Measurements from ENCODE around the gene PNMA6A. TPM values are rescaled to one million over a fixed set of nuclear protein-coding genes. Genes with fewer than 3 reads are reported as not detected.
"Not testable (repeated sequence)": the region's sequence is repeated elsewhere in the genome, so short reads cannot be mapped to it uniquely, and the experiment has no call there.

PNMA6A gene
- polyA plus RNA-seq, 1 of the 3 experiments (the other 2 are of a cell fraction): 0.81 TPM

DNA sequence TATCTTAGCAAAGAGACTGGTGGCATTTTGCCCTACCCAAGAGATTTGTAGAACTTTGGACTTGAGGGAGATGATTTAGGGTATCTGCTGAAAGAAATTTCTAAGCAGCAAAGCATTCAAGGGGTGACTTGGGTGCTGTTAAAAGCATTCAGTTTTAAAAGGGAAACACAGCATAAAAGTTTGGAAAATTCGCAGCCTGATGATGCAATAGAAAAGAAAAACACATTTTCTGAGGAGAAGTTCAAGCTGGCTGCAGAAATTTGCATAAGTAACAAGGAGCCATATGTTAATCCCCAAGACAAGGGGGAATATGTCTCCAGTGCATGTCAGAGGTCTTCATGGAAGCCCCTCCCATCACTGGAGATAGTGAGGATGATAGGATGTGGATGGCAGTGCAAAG, 32.7 kb downstream of the PNMA6A start:
- DNase-seq; H3K4me2 ChIP-seq; H3K79me2 ChIP-seq (ENCODE audit: insufficient read depth); H3F3A ChIP-seq (replicated peaks; ENCODE audit: insufficient read depth); H3K9me2 ChIP-seq; H3K4me1 ChIP-seq (ENCODE audit: control insufficient read depth in 1 of 2, insufficient read depth in 2 of 2, low read depth in 1 of 2, low read length in 1 of 2); H3K36me3 ChIP-seq (replicated peaks in 1 of 2; ENCODE audit: control insufficient read depth in 1 of 2, insufficient read depth in 2 of 2, low read length in 1 of 2); H3K27ac ChIP-seq (ENCODE audit: low read depth in 2 of 2, low read length in 1 of 2); H3K9ac ChIP-seq; CTCF ChIA-PET; H3K9me3 ChIP-seq; H4K20me1 ChIP-seq (ENCODE audit: insufficient read depth); H3K4me3 ChIP-seq (ENCODE audit: low read depth in 2 of 2, low read length in 1 of 2); H2AFZ ChIP-seq (ENCODE audit: low read depth); H3K27me3 ChIP-seq (ENCODE audit: insufficient read depth); POLR2A ChIA-PET: not testable (repeated sequence)
- 0% methylated on average over 1 of the region's 1 CpG for WGBS (ENCODE audit: low lambda C conversion rate)

GRCh38 chrX:153106092-153106801, 34.0 kb downstream of the PNMA6A start:
- H3K27me3 ChIP-seq (ENCODE audit: insufficient read depth); H2AFZ ChIP-seq (ENCODE audit: low read depth); H3K4me3 ChIP-seq (ENCODE audit: low read depth in 2 of 2, low read length in 1 of 2); DNase-seq; CTCF ChIA-PET; H3F3A ChIP-seq (replicated peaks; ENCODE audit: insufficient read depth); H3K4me2 ChIP-seq; H3K4me1 ChIP-seq (ENCODE audit: control insufficient read depth in 1 of 2, insufficient read depth in 2 of 2, low read depth in 1 of 2, low read length in 1 of 2); POLR2A ChIA-PET; H3K9ac ChIP-seq; H3K27ac ChIP-seq (ENCODE audit: low read depth in 2 of 2, low read length in 1 of 2); H3K9me2 ChIP-seq; H4K20me1 ChIP-seq (ENCODE audit: insufficient read depth); H3K79me2 ChIP-seq (ENCODE audit: insufficient read depth); H3K9me3 ChIP-seq; H3K36me3 ChIP-seq (replicated peaks in 1 of 2; ENCODE audit: control insufficient read depth in 1 of 2, insufficient read depth in 2 of 2, low read length in 1 of 2): not testable (repeated sequence)
- 0% methylated on average over 2 of the region's 12 CpGs for WGBS (ENCODE audit: low lambda C conversion rate)

DNA sequence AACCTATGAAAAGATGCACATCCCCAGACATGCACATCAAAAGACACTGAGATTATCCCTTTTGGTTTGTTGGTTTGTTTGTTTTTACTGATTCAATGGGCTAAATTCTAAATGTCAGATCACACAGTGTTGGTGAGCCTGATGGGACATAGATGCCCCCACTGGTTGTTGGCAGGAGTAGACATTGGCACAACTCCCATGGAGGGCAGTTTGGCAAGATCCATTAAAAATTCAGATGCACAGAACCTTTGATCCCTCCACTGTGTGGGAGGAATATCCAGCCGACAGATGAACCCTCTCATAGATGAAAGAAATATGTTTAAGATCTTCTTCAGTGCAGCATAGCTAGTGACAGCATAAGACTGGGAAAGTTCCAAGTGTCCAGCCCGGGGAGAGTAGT, 38.5 kb downstream of the PNMA6A start:
- H3K9ac ChIP-seq; H3K36me3 ChIP-seq (replicated peaks in 1 of 2; ENCODE audit: control insufficient read depth in 1 of 2, insufficient read depth in 2 of 2, low read length in 1 of 2); H3K9me3 ChIP-seq; DNase-seq; H2AFZ ChIP-seq (ENCODE audit: low read depth); CTCF ChIA-PET; H3K4me1 ChIP-seq (ENCODE audit: control insufficient read depth in 1 of 2, insufficient read depth in 2 of 2, low read depth in 1 of 2, low read length in 1 of 2); H3K4me3 ChIP-seq (ENCODE audit: low read depth in 2 of 2, low read length in 1 of 2); H3K9me2 ChIP-seq; POLR2A ChIA-PET; H3K27me3 ChIP-seq (ENCODE audit: insufficient read depth); H3K79me2 ChIP-seq (ENCODE audit: insufficient read depth); H4K20me1 ChIP-seq (ENCODE audit: insufficient read depth); H3K27ac ChIP-seq (ENCODE audit: low read depth in 2 of 2, low read length in 1 of 2); H3F3A ChIP-seq (replicated peaks; ENCODE audit: insufficient read depth); H3K4me2 ChIP-seq: not testable (repeated sequence)
- WGBS (ENCODE audit: low lambda C conversion rate): no CpG with 5 or more reads among the region's 2 CpGs

DNA sequence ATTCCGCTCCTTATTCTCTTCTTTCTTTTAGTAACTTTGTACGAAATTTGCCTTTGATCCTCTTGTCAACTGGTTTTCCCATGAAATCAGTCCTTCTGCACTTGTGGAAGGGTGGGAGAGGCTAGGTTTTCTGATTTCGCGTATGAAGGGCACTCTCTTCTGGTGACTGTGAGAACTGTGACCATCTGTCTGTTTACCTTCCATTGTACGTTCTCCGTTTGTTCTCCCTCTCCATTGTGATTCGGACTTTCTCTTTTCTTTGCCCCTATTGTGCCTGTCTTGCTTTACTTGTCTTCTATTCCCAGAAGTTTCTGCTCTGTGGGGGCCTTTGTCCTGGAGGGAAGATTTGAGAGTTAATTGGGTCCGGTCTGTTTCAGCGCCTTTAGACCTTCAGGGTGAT, 41.6 kb downstream of the PNMA6A start:
- H3K9ac ChIP-seq; H3K27me3 ChIP-seq (ENCODE audit: insufficient read depth); H3K4me2 ChIP-seq; H3K9me3 ChIP-seq; H3K4me1 ChIP-seq (ENCODE audit: control insufficient read depth in 1 of 2, insufficient read depth in 2 of 2, low read depth in 1 of 2, low read length in 1 of 2); DNase-seq; H3K9me2 ChIP-seq; H4K20me1 ChIP-seq (ENCODE audit: insufficient read depth); POLR2A ChIA-PET; H3K27ac ChIP-seq (ENCODE audit: low read depth in 2 of 2, low read length in 1 of 2); H3K79me2 ChIP-seq (ENCODE audit: insufficient read depth); H3K4me3 ChIP-seq (ENCODE audit: low read depth in 2 of 2, low read length in 1 of 2); H2AFZ ChIP-seq (ENCODE audit: low read depth); H3K36me3 ChIP-seq (replicated peaks in 1 of 2; ENCODE audit: control insufficient read depth in 1 of 2, insufficient read depth in 2 of 2, low read length in 1 of 2); CTCF ChIA-PET; H3F3A ChIP-seq (replicated peaks; ENCODE audit: insufficient read depth): not testable (repeated sequence)
- WGBS (ENCODE audit: low lambda C conversion rate): no CpG with 5 or more reads among the region's 9 CpGs

GRCh38 chrX:153117754-153118153, 45.5 kb downstream of the PNMA6A start:
- H3K4me2 ChIP-seq; POLR2A ChIA-PET; H3K27me3 ChIP-seq (ENCODE audit: insufficient read depth): not testable (repeated sequence)

DNA sequence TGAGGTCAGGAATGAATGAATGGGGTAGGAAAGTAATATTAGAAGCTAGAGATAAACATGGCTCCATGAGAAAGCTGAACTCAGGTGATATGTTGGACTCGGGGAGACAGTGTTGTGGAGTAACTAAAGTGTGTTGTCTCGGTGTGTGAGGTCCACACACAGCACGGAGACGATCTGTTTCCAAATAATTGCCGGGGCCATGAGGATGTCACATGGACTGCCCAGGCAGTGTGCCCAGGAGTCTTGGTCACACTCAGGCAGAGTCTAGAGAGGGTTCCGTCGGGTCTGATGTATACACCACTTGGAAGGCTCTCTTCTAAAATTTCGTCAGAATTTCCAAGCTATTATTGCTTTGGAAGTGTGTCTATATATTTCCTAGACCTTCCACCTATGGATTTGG, 48.0 kb downstream of the PNMA6A start:
- H3K27ac ChIP-seq (ENCODE audit: low read depth in 2 of 2, low read length in 1 of 2); H3K27me3 ChIP-seq (ENCODE audit: insufficient read depth); H3K4me2 ChIP-seq; H2AFZ ChIP-seq (ENCODE audit: low read depth); DNase-seq; H4K20me1 ChIP-seq (ENCODE audit: insufficient read depth); H3K79me2 ChIP-seq (ENCODE audit: insufficient read depth); CTCF ChIA-PET; H3F3A ChIP-seq (replicated peaks; ENCODE audit: insufficient read depth); H3K36me3 ChIP-seq (replicated peaks in 1 of 2; ENCODE audit: control insufficient read depth in 1 of 2, insufficient read depth in 2 of 2, low read length in 1 of 2); H3K9me2 ChIP-seq; H3K9ac ChIP-seq; H3K4me3 ChIP-seq (ENCODE audit: low read depth in 2 of 2, low read length in 1 of 2); POLR2A ChIA-PET; H3K9me3 ChIP-seq; H3K4me1 ChIP-seq (ENCODE audit: control insufficient read depth in 1 of 2, insufficient read depth in 2 of 2, low read depth in 1 of 2, low read length in 1 of 2): not testable (repeated sequence)
- WGBS (ENCODE audit: low lambda C conversion rate): no CpG with 5 or more reads among the region's 8 CpGs

More at GRCh38 chrX:153117754-153118153, 45.5 kb downstream of the PNMA6A start:
- H3K9ac ChIP-seq; H3K4me3 ChIP-seq (ENCODE audit: low read depth in 2 of 2, low read length in 1 of 2); H3F3A ChIP-seq (replicated peaks; ENCODE audit: insufficient read depth); DNase-seq; H3K4me1 ChIP-seq (ENCODE audit: control insufficient read depth in 1 of 2, insufficient read depth in 2 of 2, low read depth in 1 of 2, low read length in 1 of 2); H3K79me2 ChIP-seq (ENCODE audit: insufficient read depth); H2AFZ ChIP-seq (ENCODE audit: low read depth); H3K9me2 ChIP-seq; H4K20me1 ChIP-seq (ENCODE audit: insufficient read depth); H3K27ac ChIP-seq (ENCODE audit: low read depth in 2 of 2, low read length in 1 of 2); CTCF ChIA-PET; H3K36me3 ChIP-seq (replicated peaks in 1 of 2; ENCODE audit: control insufficient read depth in 1 of 2, insufficient read depth in 2 of 2, low read length in 1 of 2); H3K9me3 ChIP-seq: not testable (repeated sequence)
- WGBS (ENCODE audit: low lambda C conversion rate): no CpG with 5 or more reads among the region's 3 CpGs

DNA sequence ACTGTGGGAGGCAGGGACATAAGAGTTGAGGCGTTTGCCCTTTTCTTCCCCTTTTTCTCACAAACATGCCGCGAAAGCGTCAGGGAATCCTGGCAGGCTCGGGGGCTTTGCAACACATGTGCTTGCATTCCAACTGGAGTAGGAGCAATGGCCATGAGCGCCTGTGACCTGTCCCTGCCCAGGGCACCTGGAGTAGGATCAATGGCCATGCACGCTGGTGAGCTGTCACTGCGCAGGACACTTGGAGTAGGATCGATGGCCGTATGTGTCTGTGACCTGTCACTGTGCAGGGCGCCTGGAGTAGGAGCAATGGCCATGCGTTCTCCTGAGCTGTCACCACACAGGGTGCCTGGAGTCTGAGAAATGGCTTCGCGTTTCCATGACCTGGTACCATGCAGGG, 51.2 kb downstream of the PNMA6A start:
- H3K9ac ChIP-seq; H4K20me1 ChIP-seq (ENCODE audit: insufficient read depth); H3K79me2 ChIP-seq (ENCODE audit: insufficient read depth); H3K9me2 ChIP-seq; DNase-seq; H3K9me3 ChIP-seq; H3K36me3 ChIP-seq (replicated peaks in 1 of 2; ENCODE audit: control insufficient read depth in 1 of 2, insufficient read depth in 2 of 2, low read length in 1 of 2); POLR2A ChIA-PET; H3K27me3 ChIP-seq (ENCODE audit: insufficient read depth); H3K4me3 ChIP-seq (ENCODE audit: low read depth in 2 of 2, low read length in 1 of 2); H2AFZ ChIP-seq (ENCODE audit: low read depth); H3F3A ChIP-seq (replicated peaks; ENCODE audit: insufficient read depth); CTCF ChIA-PET; H3K27ac ChIP-seq (ENCODE audit: low read depth in 2 of 2, low read length in 1 of 2); H3K4me1 ChIP-seq (ENCODE audit: control insufficient read depth in 1 of 2, insufficient read depth in 2 of 2, low read depth in 1 of 2, low read length in 1 of 2); H3K4me2 ChIP-seq: not testable (repeated sequence)
- WGBS (ENCODE audit: low lambda C conversion rate): 23% methylated on average over 4 of the region's 14 CpGs

Data from SK-N-SH (cell line).